ENCODE measurements around the gene DAND5. TPM values are rescaled to one million over a fixed set of nuclear protein-coding genes. Genes with fewer than 3 reads are reported as not detected.
A peak's percentile ranks its signal among the peaks of the same experiment; 100 is the strongest.

The DAND5 gene
- polyA plus RNA-seq, 1 donor (not counting 4 experiments of a cell fraction or from before 2014, with no cell fraction given), result not detected

GRCh38 chr19:12990431-12990830 is 21.1 kb downstream of the DAND5 start:
- Histone ChIP-seq H3K9me1 (ENCODE audit: control insufficient read depth, extremely low read depth, insufficient read depth, low read length) (no peaks in the 10 kb centered on the region), H3K9ac (ENCODE audit: control insufficient read depth, extremely low read depth, insufficient read depth, low read length) (no peak overlapping the region), H3K4me2 (ENCODE audit: control insufficient read depth, extremely low read depth, insufficient read depth, low read depth, low read length) (no peak overlapping the region), H3K36me3 (ENCODE audit: control insufficient read depth in 2 of 2, extremely low read depth in 1 of 2, insufficient read depth in 2 of 2, low read length in 2 of 2) (no peaks in the 10 kb centered on the region), H3K27ac (ENCODE audit: control insufficient read depth, insufficient read depth, low read length) (no peak overlapping the region), H3K4me1 (ENCODE audit: control insufficient read depth, extremely low read depth, insufficient read depth, low read length) (peaks cover 5% of the 10 kb centered on the region), H2AFZ (ENCODE audit: control insufficient read depth, low read length) (no peak overlapping the region), H3K79me2 (ENCODE audit: control insufficient read depth, insufficient read depth, low read length) (peaks cover 6% of the 10 kb centered on the region), H3K27me3 (ENCODE audit: control insufficient read depth, extremely low read depth, insufficient read depth, low read length) (no peaks in the 10 kb centered on the region), H3K4me3 (ENCODE audit: control insufficient read depth in 2 of 3, extremely low read depth in 1 of 3, insufficient read depth in 2 of 3, low read depth in 1 of 3, low read length in 3 of 3) (no peak overlapping the region), H3K9me3 (ENCODE audit: control insufficient read depth, low read depth, low read length) (peaks cover 2% of the 10 kb centered on the region), H4K20me1 (ENCODE audit: control insufficient read depth, extremely low read depth, insufficient read depth, low read length) (no peaks in the 10 kb centered on the region)
- no peak for FAIRE-seq
- no peak for DNase-seq (ENCODE audit: low read depth, low spot score)
- dilution Hi-C loops (cut with MboI; ENCODE audit: extremely low pct_ligation_motif_present, low sequenced_read_pairs), result no loop called here
- TF ChIP-seq EZH2 (IDR thresholded peaks at IDR 0.05; ENCODE audit: low read length) (no peak), CTCF (optimal IDR thresholded peaks at IDR 0.05 in 1 of 3, IDR thresholded peaks at IDR 0.05 in 1 of 3, conservative IDR thresholded peaks at IDR 0.05 in 1 of 3; ENCODE audit: extremely low read depth in 1 of 3, insufficient read depth in 2 of 3, low read length in 3 of 3) (no peak)

- TF ChIP-seq CTCF (optimal IDR thresholded peaks at IDR 0.05 in 1 of 3, IDR thresholded peaks at IDR 0.05 in 1 of 3, conservative IDR thresholded peaks at IDR 0.05 in 1 of 3; ENCODE audit: extremely low read depth in 1 of 3, insufficient read depth in 2 of 3, low read length in 3 of 3), result no peak
- no peak for TF ChIP-seq EZH2 (IDR thresholded peaks at IDR 0.05; ENCODE audit: low read length)
- Histone ChIP-seq H3K9me1 (ENCODE audit: control insufficient read depth, extremely low read depth, insufficient read depth, low read length) (no peaks in the 10 kb centered on the region), H3K9ac (ENCODE audit: control insufficient read depth, extremely low read depth, insufficient read depth, low read length) (no peak overlapping the region), H3K4me2 (ENCODE audit: control insufficient read depth, extremely low read depth, insufficient read depth, low read depth, low read length) (no peak overlapping the region), H3K27ac (ENCODE audit: control insufficient read depth, insufficient read depth, low read length) (no peak overlapping the region), H4K20me1 (ENCODE audit: control insufficient read depth, extremely low read depth, insufficient read depth, low read length) (no peaks in the 10 kb centered on the region), H3K27me3 (ENCODE audit: control insufficient read depth, extremely low read depth, insufficient read depth, low read length) (no peaks in the 10 kb centered on the region), H3K36me3 (ENCODE audit: control insufficient read depth in 2 of 2, extremely low read depth in 1 of 2, insufficient read depth in 2 of 2, low read length in 2 of 2) (no peaks in the 10 kb centered on the region), H3K4me1 (ENCODE audit: control insufficient read depth, extremely low read depth, insufficient read depth, low read length) (peaks cover 5% of the 10 kb centered on the region), H3K4me3 (ENCODE audit: control insufficient read depth in 2 of 3, extremely low read depth in 1 of 3, insufficient read depth in 2 of 3, low read depth in 1 of 3, low read length in 3 of 3) (no peak overlapping the region), H3K79me2 (ENCODE audit: control insufficient read depth, insufficient read depth, low read length) (peaks cover 7% of the 10 kb centered on the region), H3K9me3 (ENCODE audit: control insufficient read depth, low read depth, low read length) (peaks cover 2% of the 10 kb centered on the region), H2AFZ (ENCODE audit: control insufficient read depth, low read length) (no peak overlapping the region)
- dilution Hi-C loops (cut with MboI; ENCODE audit: extremely low pct_ligation_motif_present, low sequenced_read_pairs), result no loop called here
- peak; percentile 9 for FAIRE-seq
- no peak for DNase-seq (ENCODE audit: low read depth, low spot score)
Measured at GRCh38 chr19:12990853-12991252, 21.5 kb downstream of the DAND5 start.
